Raji (cell line): ENCODE results near the gene CCDC150.
A peak's percentile ranks its signal among the peaks of the same experiment; 100 is the strongest.

Experiments used
- POLR2A ChIP-seq: IDR thresholded peaks from 2 replicates; pipeline ENCODE4 v1.6.1; 2011; ENCODE audit warnings: low read depth, low read length, control low read depth; ENCODE audit not compliant: insufficient read depth

The CCDC150 gene

DNA sequence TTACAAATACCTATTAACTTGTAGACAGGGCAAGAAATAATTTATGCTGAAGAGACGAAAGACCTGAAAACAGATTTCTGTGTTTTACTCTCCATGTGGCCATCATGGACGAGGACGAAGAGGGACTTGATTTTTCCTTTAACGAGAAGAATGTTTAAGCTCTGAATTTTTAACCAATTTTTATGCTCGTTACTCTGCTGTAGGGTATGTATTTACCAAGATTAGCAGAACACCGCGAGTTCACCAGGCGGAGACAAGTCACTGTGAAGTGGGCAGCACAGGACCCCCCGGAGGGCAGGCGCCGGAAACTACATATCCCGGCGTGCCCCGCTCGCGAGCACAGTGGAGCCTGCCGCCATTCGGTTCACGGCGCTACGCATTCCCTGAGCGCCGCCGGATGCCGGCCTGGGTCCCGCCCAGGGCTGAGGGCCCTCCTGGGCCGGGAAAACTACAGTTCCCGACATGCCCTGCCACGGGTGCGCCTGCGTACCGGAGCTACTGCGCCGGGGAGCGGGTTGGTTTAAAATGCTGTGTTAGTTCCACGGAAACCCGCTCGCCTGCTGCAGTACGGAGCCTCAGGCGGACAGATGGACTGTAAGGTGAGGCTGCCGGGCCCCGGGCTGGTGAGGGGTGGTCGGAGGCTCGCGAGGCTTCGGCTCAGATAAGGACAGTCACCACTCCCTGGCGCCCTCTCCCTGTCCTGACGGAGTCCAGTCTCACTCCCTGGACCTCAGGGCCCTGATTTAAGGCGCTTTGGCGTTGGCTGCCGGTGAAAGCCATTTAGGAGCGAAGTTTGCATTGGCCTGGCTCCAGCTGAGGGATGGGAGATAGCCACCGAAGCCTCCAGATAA is at the start of gene CCDC150:
CCDC150 (plus strand) TSS at position 536 of the 851 bp plus-strand sequence; CDS start at position 588, 52 bp downstream.
- TF ChIP-seq POLR2A, result peak; percentile 87

DNA sequence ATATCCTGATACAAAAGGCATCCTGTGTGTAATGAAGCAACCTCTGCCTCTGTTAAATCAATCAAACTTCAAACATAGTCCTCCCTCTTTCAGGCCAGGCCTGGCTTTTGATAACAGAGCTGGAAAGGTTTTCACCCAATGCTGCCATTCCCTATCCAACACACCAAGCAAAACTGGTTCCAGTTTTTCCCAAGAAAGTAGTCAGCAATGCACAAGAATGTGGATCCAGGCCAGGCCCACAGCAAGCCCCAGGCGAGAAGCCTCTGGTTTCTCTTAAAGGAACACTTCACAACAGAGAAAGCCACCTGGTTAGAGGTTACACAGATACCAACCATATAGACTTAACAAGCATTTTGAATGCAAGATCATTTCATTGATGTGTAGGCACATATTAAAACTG is 49.2 kb upstream of the CCDC150 start:
- TF ChIP-seq POLR2A, result no peak

DNA sequence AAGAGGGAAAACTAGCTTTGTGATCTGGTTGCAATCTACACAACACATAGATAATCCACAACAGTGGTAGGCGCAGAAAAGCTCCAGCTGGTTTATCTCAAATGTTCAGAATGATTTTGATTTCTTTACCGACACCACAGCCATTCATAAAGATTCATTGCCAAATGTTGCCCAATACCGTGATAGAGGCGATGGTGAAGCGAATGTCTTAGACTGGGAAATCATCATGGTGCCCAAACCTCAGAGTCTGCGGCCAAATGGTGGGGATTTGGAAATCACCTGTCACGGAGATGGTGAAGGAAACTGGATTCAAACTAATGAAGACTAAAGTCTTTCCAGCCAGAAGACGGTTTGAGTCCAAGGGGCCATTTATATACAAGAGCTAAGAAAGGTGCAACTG is 48.5 kb upstream of the CCDC150 start:
- TF ChIP-seq POLR2A, result no peak

DNA sequence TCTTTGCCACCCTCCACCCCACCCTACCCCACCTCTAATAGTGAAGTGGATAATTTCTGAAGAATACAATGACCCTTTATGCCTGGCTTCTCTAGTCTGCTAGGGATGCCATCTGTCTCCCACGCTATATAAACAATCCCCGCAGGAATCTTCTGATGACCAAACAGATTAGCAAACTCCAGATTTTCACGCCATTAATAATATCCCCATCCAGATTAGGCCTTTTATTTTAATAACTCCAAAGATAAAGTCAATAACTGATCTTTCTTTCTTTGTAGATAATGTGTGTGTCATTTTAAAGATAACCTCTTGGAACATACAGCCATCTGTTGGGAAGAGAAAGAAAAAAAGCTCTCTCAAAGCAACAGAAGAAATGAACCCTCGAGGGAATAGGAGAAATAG is 47.9 kb upstream of the CCDC150 start:
- no peak for TF ChIP-seq POLR2A

DNA sequence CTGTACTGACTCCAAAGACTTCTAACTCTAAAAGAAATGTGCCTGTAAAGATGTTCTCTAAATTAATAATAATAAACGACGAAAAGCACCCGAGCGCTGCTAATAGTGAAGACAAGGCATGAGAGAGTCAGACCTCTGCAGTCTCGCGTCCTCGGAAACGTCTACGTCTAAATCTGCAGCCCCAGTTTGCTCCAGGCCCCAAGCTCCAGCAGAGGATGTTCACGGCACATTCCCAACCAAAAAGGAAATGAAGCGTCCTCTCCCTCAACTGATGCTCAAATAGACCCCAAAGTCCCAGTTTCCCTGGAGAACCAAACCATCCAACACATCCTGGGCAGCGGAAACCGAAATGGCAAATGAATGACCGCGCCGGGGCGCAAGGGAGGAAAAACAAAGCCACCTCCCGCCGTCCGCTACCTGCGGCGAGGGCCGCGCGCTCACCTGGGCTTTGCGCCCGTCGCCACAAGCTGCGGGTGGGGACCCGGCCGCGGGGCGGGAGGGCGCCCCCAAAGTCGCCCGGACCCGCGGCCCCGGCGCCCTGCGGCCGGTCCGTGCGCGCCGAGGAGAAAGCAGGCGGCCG is 47.1 kb upstream of the CCDC150 start:
- no peak for TF ChIP-seq POLR2A

DNA sequence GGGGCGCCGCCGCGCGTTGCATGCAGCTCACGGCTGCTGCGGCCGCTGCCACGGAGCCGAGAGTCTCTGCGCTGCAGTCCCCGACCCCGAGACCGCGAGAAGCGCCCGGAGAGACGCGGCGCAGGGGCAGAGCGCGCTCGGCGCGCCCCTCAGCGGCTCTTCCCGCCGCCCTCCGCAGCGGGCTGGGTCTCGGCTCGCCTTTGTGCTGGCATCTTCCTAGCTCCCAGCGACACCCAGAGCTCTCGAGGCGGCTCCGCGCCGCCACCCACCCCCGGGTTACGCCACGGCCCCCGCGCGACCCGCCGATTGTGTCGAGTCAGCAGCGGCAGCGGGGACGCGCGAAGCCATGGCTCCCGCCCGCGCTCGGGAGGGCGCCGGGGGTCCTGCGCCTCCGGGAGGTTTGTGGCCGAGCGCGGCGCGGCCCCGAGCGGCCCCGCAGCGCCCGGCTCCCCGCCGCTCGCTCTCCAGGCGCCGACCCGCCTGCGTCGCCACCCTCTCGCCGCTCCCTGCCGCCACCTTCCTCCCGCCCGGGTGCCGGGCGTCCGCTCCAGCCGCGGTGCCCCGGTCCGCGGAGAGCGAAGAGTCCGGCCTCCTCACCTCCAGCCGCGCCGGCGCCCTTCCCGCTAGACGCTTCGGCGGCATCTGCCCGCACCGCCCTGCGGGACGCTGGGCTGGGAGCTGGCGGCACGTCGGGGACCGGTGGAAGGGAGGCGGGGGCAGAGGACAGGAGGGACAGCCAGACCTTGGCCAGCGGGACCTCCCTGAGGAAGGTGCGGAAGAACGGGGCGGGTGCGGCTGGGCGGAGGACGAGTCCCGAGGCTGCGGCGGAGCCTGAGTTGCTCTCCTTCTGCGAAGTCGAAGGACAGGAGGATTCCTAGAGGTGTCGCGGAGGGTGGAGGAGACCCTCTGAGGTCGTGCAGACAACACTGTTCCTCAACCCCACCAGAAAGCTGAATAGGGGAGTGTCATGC is 46.3 kb upstream of the CCDC150 start, which contains the start of gene HECW2:
HECW2 (minus strand) TSS at position 644 of the 971 bp plus-strand sequence.
- TF ChIP-seq POLR2A, result no peak

DNA sequence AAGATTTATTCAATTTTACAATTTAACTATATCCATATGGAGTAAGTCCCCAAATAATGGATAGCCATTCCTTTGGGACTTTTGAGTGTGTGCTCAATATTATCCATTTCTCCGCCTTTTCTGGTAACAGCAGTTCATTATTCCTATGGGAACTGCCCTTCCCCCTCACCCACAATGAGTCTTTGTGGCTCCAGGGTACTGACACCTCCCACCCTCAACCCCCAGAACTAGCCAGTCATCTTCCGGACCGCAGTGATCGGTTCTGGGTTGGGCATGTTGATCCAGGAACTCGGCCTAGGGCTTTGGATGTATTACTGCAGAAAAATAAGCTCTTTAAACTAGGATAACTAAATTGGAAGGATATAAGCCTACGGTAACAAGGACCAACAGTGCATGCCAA is 45.4 kb upstream of the CCDC150 start:
- TF ChIP-seq POLR2A, result no peak

DNA sequence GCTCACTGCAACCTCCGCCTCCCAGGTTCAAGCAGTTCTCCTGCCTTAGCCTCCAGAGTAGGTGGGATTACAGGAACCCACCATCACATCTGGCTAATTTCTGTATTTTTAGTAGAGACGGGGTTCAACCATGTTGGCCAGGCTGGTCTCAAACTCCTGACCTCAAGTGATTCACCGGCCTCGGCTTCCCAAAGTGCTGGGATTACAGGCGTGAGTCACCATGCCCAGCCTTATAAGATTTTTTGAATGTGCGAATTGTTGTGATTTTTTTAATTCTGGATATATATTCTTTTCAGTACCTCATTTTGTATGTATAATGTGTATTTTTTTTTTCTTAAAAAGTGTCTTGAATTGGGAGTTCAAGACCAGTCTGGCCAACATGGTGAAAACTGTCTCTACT is 42.0 kb upstream of the CCDC150 start:
- TF ChIP-seq POLR2A, result no peak

DNA sequence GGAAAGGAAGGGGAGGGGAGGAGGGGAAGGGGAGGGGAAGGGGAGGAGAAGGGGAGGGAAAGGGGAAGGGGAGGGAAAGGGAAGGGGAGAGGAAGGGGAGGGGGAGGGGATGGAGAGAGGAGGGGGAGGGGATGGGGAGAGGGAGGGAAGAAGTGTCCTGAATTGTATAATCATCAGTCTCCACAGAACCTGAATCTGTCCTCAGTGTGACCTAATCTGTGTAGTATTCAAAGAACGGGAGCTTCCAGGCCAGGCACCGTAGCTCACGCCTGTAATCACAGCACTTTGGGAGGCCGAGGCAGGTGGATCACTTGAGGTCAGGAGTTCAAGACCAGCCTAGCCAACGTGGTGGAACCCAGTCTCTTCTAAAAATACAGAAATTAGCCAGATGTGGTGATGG is 41.1 kb upstream of the CCDC150 start:
- no peak for TF ChIP-seq POLR2A

DNA sequence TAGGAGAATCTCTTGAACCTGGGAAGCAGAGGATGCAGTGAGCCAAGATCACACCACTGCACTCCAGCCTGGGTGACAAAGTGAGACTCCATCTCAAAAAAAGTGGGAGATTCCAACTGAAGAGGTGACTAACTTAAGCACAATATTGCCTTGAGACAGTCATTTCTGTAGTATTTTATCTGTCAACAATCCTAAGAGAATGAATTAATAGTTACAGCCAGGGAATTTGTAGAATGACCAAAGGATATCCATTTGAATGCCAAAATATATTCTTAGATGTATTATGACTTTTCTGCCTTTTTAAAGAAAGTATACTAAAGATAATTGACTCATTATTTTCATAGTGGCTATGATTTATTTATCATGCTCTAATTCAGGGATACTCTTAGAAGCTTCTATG is 40.7 kb upstream of the CCDC150 start:
- no peak for TF ChIP-seq POLR2A

DNA sequence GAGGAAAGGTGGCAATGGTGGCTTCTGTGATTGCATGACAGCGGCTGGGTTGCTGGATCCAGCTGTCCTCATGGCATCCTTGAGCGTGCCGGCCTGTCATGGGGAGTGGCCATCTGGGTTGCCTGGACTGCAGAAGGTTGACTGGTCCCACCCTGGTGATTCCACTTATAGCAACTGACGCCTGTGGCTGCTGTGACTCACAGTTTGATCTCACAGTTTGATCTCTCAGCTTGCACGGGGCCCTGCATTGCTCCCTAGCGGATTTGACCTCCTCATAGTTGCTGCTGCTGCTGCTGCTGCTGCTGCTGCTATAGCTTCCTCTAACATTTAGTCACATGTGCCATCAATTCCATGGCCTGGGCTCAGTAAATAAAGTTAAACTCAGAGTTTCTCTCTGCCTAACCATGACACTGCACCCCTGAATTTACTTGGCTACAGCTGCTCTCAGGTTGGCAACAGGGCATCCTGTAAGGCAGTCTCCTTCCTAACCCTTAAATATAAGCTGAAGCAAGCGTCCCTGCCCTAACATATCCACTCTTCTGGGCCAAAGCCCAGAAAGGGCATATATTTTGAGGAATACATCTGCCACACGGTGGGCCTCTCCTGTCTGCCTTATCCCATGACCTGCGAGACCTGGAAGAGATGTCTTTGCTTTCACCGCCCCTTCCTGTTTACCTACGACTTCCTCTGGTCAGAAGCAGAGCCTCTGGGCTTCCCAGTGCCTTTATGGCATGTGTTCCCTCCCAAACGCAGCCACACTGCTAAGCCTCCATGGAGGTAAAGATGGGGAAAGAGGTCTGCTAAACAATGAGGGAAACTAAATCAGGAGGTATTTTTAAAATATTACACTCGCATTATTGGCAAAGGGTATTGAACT is 37.8 kb upstream of the CCDC150 start:
- no peak for TF ChIP-seq POLR2A

DNA sequence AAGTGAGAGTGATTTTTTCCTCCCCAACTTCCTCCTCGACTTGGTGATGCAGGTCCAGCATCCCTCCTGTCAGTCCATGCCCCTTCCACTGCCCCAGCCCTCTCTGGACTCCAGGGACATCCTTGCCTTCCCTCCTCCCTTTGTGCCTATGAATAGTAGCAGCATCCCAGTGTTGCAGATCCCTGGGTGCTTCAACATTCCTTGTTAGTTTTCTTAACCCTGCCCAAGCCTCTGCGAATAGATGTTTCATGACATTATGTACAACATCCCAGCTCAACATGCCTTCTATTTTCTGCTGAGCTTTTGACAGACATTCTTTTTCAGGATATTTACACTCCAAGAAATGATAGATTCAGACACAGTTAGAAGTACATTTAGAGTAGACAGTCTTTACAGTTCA is 35.3 kb upstream of the CCDC150 start:
- TF ChIP-seq POLR2A, result no peak

DNA sequence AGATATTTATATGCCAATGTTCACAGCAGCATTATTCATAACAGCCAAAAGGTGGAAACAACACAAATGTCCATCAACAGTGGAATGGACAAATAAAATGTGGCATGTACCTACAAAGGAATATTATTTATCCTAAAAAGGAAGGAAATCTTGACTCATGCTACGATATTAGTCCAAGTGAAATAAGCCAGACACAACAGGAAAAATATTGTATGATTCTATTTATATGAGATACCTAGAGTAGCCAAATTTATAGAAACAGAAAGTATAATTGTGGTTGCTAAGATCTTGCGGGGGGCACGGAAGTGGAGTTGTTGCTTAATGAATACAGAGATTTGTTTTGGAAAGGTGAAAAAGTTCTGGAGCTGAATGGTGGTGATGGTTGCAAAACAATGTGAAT is 33.0 kb upstream of the CCDC150 start:
- no peak for TF ChIP-seq POLR2A

DNA sequence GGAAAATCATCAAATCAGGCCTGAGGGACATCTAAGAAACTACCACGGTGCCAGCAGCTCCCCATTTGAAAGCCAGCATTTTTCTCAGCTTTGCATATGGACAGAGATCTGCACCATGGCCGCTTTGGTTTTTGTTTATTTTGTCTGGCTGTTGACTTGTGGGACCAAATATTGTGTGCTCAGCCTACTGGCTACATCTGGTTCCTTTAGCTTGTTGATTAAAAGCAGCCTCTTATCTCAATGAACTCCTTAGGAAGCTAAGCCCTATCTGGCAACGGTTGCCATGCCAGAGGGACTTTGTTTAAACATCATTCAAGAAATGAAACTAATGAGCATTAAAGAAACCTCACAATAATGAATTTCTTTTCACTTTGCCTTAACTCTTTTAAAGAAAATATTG is 32.4 kb upstream of the CCDC150 start:
- no peak for TF ChIP-seq POLR2A

DNA sequence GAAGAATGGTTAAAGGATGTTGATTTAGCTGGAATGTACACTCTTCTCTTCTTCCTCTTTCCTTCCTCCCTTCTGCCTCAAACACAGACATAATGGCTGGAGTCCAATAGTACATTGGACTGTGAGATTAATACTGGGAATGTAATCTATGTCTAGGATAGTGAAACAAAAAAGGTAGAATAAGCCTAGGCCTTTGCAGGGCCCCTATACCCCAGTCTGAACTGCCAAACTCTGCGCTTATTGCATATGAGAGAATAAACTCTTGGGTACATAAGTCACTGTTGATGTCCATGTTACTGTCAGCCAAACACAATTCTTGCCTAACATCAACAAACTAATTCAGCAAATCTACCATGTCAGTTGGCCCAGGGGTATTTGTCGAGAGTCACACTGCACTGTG is 29.7 kb upstream of the CCDC150 start:
- TF ChIP-seq POLR2A, result no peak

DNA sequence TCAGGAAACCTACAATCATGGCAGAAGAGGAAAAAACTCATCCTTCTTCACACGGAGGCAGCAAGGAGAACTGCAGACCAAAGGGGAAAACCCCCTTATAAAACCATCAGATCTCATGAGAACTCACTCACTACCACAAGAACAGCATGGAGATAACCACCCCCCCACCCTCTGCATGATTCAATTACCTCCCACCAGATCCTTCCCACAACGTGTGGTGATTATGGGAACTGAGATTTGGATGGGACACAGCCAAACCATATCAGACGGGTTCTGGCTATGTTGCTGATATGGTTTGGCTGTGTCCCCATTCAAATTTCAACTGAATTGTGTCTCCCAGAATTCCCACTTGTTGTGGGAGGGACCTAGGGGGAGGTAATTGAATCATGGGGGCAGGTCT is 28.7 kb upstream of the CCDC150 start:
- TF ChIP-seq POLR2A, result no peak
